A549 (cell line): ENCODE measurements around the gene TNK1. TPM values are rescaled to one million over a fixed set of nuclear protein-coding genes. Genes with fewer than 3 reads are reported as not detected.
"Not testable (repeated sequence)": the region's sequence is repeated elsewhere in the genome, so short reads cannot be mapped to it uniquely, and the experiment has no call there.

Source experiments
- ATAC-seq, 2 experiments: fragments of 200-7000 bp in 1 of 2; fragments of >200 bp in 1 of 2; cut with Nextera tagmentation in 1 of 2; cut with Tn5 transposase in 1 of 2; 3 replicates each; pipeline versions ENCODE4 v1.8.0 to v1.9.1; 2018 to 2020; ENCODE audit warnings: mild to moderate bottlenecking in 1 of 2, moderate library complexity in 1 of 2
- CTCF ChIA-PET: fragments of 300-600 bp; sonication (Branson Sonifier 250); formaldehyde crosslinking; extraction: SDS; loops from one replicate; lab custom pipeline; 2021; ENCODE audit warnings: antibody characterized with exemption, inconsistent platforms; lab: Yijun Ruan, JAX
- POLR2A ChIA-PET: fragments of 350-600 bp; formaldehyde crosslinking; extraction: SDS; loops from one replicate; lab custom pipeline; 2021; ENCODE audit warnings: antibody characterized with exemption, inconsistent platforms; lab: Yijun Ruan, JAX
- DNase-seq, 2 experiments: peaks; one replicate each; pipeline versions ENCODE4 v3.0.0 to v3.0.0-alpha.2; 2011 to 2016; ENCODE audit warnings: low read depth in 1 of 2, low spot score in 1 of 2
- FAIRE-seq: peaks from 2 replicates; lab custom pipeline; 2011; peaks lifted over from hg19 to GRCh38; lab: Jason Lieb, UNC
- H3K27ac ChIP-seq, 2 experiments: fragments of >200 bp; sonication (Bioruptor Twin); formaldehyde crosslinking; 3 replicates each; pipeline ENCODE4 v1.5.1; 2016 to 2017
- H3K4me1 ChIP-seq: fragments of >200 bp; sonication (Bioruptor Twin); formaldehyde crosslinking; 3 replicates; pipeline ENCODE4 v1.6.1; 2016
- H3K4me2 ChIP-seq: fragments of >200 bp; sonication (Bioruptor Twin); formaldehyde crosslinking; 3 replicates; pipeline ENCODE4 v1.6.1; 2016
- H3K4me3 ChIP-seq: fragments of >200 bp; sonication (Bioruptor Twin); formaldehyde crosslinking; 3 replicates; pipeline ENCODE4 v1.5.1; 2016
- H3K9me3 ChIP-seq: fragments of >200 bp; sonication (Bioruptor Twin); formaldehyde crosslinking; 3 replicates; pipeline ENCODE4 v1.6.1; 2016
- BHLHE40 ChIP-seq: IDR thresholded peaks from 2 replicates; pipeline ENCODE4 v1.6.1; 2012; ENCODE audit warnings: low read depth, low read length, inconsistent platforms
- CBX8 ChIP-seq: fragments of 200-600 bp; sonication (generic); IDR thresholded peaks from 2 replicates; pipeline ENCODE4 v1.6.1; 2016
- CHD4 ChIP-seq: fragments of 200-600 bp; sonication (generic); IDR thresholded peaks from 2 replicates; pipeline ENCODE4 v1.6.1; 2016; ENCODE audit warnings: antibody characterized with exemption, mild to moderate bottlenecking, borderline replicate concordance
- FOSL2 ChIP-seq, 2 experiments: fragments of 450-650 bp in 1 of 2; fragments of >200 bp in 1 of 2; sonication (Bioruptor Twin) in 1 of 2; formaldehyde crosslinking; IDR thresholded peaks; 2 replicates each; pipeline versions ENCODE4 v1.5.0 to v1.6.1; 2016 to 2020; ENCODE audit warnings: mild to moderate bottlenecking in 1 of 2, moderate library complexity in 1 of 2
- HES2 ChIP-seq: fragments of >200 bp; sonication (Bioruptor Twin); formaldehyde crosslinking; IDR thresholded peaks from 2 replicates; pipeline ENCODE4 v1.6.1; 2016
- HOXA7 ChIP-seq: fragments of 250-450 bp; sonication (Bioruptor Pico); IDR thresholded peaks from 2 replicates; pipeline ENCODE4 v1.5.0; 2020; ENCODE audit warnings: mild to moderate bottlenecking, moderate library complexity
- HOXB13 ChIP-seq: fragments of 250-450 bp; sonication (Bioruptor Pico); IDR thresholded peaks from 2 replicates; pipeline ENCODE4 v1.5.0; 2020; ENCODE audit warnings: low read depth, mild to moderate bottlenecking, moderate library complexity
- MAFK ChIP-seq: fragments of 450-650 bp; IDR thresholded peaks from 2 replicates; pipeline ENCODE4 v1.6.1; 2014; ENCODE audit not compliant: partially characterized antibody
- MAZ ChIP-seq: fragments of 150-350 bp; IDR thresholded peaks from 2 replicates; pipeline ENCODE4 v1.6.1; 2014; ENCODE audit warnings: antibody characterized with exemption, low read depth, low read length, borderline replicate concordance
- SMC3 ChIP-seq: fragments of >200 bp; sonication (Bioruptor Twin); formaldehyde crosslinking; IDR thresholded peaks from 3 replicates; pipeline ENCODE4 v1.6.1; 2018; ENCODE audit warnings: inconsistent platforms
- SREBF2 ChIP-seq: fragments of 450-650 bp; IDR thresholded peaks from 2 replicates; pipeline ENCODE4 v1.6.1; 2014; ENCODE audit warnings: mild to moderate bottlenecking, moderate library complexity
- TFCP2L1 ChIP-seq: fragments of 250-450 bp; sonication (Bioruptor Pico); IDR thresholded peaks from 2 replicates; pipeline ENCODE4 v1.5.0; 2021; ENCODE audit warnings: mild to moderate bottlenecking
- ZC3H11A ChIP-seq: fragments of 450-650 bp; IDR thresholded peaks from 2 replicates; pipeline ENCODE4 v1.6.1; 2014; ENCODE audit warnings: antibody characterized with exemption, mild to moderate bottlenecking
- WGBS: methylation state at CpG from one replicate; pipeline ENCODE4 v1.1.6; 2017; ENCODE audit errors: missing lambda C conversion rate; 5-methylcytosine and 5-hydroxymethylcytosine counted together
- polyA plus RNA-seq, 4 experiments: library from polyadenylated mRNA; depleted of rRNA in 3 of 4; stranded (reverse); fragments of >200 nt; fragmentation: RNase III in 1 of 4; extraction: RNeasy Plus Mini Kit Qiagen cat#74134 plus additional on column Dnase treatment in 1 of 4; gene quantifications; 2 replicates in 3 of 4; 3 replicates in 1 of 4; pipeline ENCODE4 v1.2.3, GENCODE V29; 2011 to 2017
- TF ChIP-seq, protein P1 (sequence below): fragments of >200 bp; sonication (Bioruptor Twin); formaldehyde crosslinking; IDR thresholded peaks from 3 replicates; pipeline ENCODE4 v1.6.1; 2016
- TF ChIP-seq, protein P2 (sequence below): fragments of 150-350 bp; IDR thresholded peaks from 2 replicates; pipeline ENCODE4 v1.6.1; 2014; ENCODE audit warnings: low read depth, mild to moderate bottlenecking, low read length
- TF ChIP-seq, protein P3 (sequence below): fragments of 250-450 bp; sonication (Bioruptor Pico); IDR thresholded peaks from 2 replicates; pipeline ENCODE4 v1.5.0; 2021; ENCODE audit warnings: mild to moderate bottlenecking, moderate library complexity, borderline replicate concordance
- TF ChIP-seq, protein P4 (sequence below): IDR thresholded peaks from 2 replicates; pipeline ENCODE4 v1.6.1; 2012

The TNK1 gene
- polyA plus RNA-seq, 2 of the 4 experiments (the other 2 are of a cell fraction) = 1.2 to 2.2 TPM

DNA sequence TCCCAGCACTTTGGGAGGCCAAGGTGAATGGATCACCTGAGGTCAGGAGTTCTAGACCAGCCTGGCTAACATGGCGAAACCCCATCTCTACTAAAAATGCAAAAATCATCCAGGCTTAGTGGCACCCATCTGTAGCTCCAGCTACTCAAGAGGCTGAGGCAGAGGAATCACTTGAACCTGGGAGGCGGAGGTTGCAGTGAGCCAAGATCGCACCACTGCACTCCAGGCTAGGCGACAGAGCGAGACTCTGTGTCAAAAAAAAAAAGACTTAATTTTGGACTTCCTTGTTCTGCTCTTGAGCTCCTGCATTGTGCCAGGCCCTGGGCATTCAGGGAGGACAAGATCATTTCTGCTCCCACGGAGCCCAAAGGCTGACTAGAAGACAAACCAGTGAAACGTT, 43.3 kb upstream of the TNK1 start:
- CTCF ChIA-PET = interaction anchor here (1.4 to 23.9 kb wide), 8 partner anchors 5 to 292 kb away, joined by 3 to 433 read pairs (median 16); partner anchors contain the start of genes ACAP1, KCTD11, NEURL4 and TMEM95
- not testable (repeated sequence) for H3K4me3 ChIP-seq, ATAC-seq, DNase-seq, H3K4me1 ChIP-seq, H3K4me2 ChIP-seq, FAIRE-seq, H3K9me3 ChIP-seq, H3K27ac ChIP-seq
- WGBS = 71% methylated on average over 7 of the region's 7 CpGs
- POLR2A ChIA-PET = interaction anchor here (1.0 kb wide), 1 partner anchor 14 kb away, joined by 3 read pairs; no protein-coding TSS in a partner anchor

GRCh38 chr17:7340179-7340578, 40.7 kb upstream of the TNK1 start:
- POLR2A ChIA-PET = no interaction called here
- peaks cover 8% of the 10 kb centered on the region; the same call in 1 of the 3 replicates for H3K4me1 ChIP-seq
- CTCF ChIA-PET = interaction anchor here (3.0 to 23.9 kb wide), 4 partner anchors 2 to 41 kb away, joined by 11 to 433 read pairs (median 260); partner anchors contain the start of genes ACAP1, NEURL4 and TMEM95
- no peak overlapping the region for H3K4me3 ChIP-seq
- no peak overlapping the region for H3K4me2 ChIP-seq
- TF ChIP-seq FOSL2 (IDR thresholded peaks at IDR 0.05) (no peak), FOSL2 (CRISPR knock-in tag; IDR thresholded peaks at IDR 0.05) (no peak), TFCP2L1 (no peak), HES2 (no peak), MAFK (peak; percentile 58), CBX8 (no peak)
- no peak for ATAC-seq
- 37% methylated on average over 2 of the region's 2 CpGs for WGBS
- no peaks in the 10 kb centered on the region for H3K9me3 ChIP-seq
- FAIRE-seq = no peak
- no peak overlapping the region for H3K27ac ChIP-seq
- no peak for DNase-seq

GRCh38 chr17:7341842-7342241, 39.0 kb upstream of the TNK1 start:
- Histone ChIP-seq H3K4me1 (peaks cover 8% of the 10 kb centered on the region; the same call in 1 of the 3 replicates), H3K4me2 (no peak overlapping the region), H3K9me3 (no peaks in the 10 kb centered on the region), H3K4me3 (no peak overlapping the region), H3K27ac (no peak overlapping the region)
- ATAC-seq (no peak), FAIRE-seq (no peak), DNase-seq (no peak)
- ChIA-PET POLR2A (interaction anchor here (1.7 kb wide), 1 partner anchor 12 kb away, joined by 5 read pairs; the partner anchor contains the start of gene NEURL4), CTCF (interaction anchor here (0.9 to 23.9 kb wide), 10 partner anchors 1 to 219 kb away, joined by 3 to 433 read pairs (median 8); partner anchors contain the start of genes ACAP1, NEURL4, SLC2A4 and TMEM95)
- no peak for TF ChIP-seq TFCP2L1
- TF ChIP-seq, protein P1, sequence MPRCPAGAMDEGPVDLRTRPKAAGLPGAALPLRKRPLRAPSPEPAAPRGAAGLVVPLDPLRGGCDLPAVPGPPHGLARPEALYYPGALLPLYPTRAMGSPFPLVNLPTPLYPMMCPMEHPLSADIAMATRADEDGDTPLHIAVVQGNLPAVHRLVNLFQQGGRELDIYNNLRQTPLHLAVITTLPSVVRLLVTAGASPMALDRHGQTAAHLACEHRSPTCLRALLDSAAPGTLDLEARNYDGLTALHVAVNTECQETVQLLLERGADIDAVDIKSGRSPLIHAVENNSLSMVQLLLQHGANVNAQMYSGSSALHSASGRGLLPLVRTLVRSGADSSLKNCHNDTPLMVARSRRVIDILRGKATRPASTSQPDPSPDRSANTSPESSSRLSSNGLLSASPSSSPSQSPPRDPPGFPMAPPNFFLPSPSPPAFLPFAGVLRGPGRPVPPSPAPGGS = no peak
- TF ChIP-seq, protein P2, sequence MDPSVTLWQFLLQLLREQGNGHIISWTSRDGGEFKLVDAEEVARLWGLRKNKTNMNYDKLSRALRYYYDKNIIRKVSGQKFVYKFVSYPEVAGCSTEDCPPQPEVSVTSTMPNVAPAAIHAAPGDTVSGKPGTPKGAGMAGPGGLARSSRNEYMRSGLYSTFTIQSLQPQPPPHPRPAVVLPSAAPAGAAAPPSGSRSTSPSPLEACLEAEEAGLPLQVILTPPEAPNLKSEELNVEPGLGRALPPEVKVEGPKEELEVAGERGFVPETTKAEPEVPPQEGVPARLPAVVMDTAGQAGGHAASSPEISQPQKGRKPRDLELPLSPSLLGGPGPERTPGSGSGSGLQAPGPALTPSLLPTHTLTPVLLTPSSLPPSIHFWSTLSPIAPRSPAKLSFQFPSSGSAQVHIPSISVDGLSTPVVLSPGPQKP = no peak
- no peak for TF ChIP-seq CHD4
- no peak for TF ChIP-seq BHLHE40
- TF ChIP-seq HOXB13 (CRISPR knock-in tag) = no peak
- no peak for TF ChIP-seq MAZ
- TF ChIP-seq SMC3 = no peak
- TF ChIP-seq, protein P3, sequence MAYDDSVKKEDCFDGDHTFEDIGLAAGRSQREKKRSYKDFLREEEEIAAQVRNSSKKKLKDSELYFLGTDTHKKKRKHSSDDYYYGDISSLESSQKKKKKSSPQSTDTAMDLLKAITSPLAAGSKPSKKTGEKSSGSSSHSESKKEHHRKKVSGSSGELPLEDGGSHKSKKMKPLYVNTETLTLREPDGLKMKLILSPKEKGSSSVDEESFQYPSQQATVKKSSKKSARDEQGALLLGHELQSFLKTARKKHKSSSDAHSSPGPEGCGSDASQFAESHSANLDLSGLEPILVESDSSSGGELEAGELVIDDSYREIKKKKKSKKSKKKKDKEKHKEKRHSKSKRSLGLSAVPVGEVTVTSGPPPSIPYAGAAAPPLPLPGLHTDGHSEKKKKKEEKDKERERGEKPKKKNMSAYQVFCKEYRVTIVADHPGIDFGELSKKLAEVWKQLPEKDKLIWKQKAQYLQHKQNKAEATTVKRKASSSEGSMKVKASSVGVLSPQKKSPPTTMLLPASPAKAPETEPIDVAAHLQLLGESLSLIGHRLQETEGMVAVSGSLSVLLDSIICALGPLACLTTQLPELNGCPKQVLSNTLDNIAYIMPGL (CRISPR knock-in tag) = no peak
- no peak for TF ChIP-seq ZC3H11A
- TF ChIP-seq HOXA7 (CRISPR knock-in tag) = no peak
- TF ChIP-seq, protein P4, sequence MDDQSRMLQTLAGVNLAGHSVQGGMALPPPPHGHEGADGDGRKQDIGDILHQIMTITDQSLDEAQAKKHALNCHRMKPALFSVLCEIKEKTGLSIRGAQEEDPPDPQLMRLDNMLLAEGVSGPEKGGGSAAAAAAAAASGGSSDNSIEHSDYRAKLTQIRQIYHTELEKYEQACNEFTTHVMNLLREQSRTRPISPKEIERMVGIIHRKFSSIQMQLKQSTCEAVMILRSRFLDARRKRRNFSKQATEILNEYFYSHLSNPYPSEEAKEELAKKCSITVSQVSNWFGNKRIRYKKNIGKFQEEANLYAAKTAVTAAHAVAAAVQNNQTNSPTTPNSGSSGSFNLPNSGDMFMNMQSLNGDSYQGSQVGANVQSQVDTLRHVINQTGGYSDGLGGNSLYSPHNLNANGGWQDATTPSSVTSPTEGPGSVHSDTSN = no peak
- no peak for TF ChIP-seq SREBF2
- WGBS = 90% methylated on average over 13 of the region's 13 CpGs
